ENCODE data around the gene CDH13.
A peak's percentile ranks its signal among the peaks of the same experiment; 100 is the strongest.

The CDH13 gene

DNA sequence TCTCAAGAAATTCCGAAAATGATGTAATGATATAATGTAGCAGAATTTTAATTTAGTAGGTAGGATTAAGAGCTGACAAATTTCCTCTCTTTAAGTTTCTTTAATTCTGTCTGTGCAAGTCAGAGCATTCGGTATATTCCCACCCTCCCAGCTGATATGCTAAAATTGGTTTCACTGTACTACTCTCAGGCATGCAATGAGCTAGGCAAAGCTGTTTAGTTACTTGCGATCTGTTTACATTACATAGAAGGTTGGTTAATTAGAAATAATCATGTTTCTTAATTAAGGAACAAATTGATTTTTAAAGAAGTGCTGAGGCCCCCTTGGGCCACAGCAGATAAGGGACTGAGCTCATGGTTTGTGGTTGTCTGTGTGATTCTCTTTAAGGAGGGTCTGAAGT is 748.2 kb downstream of the CDH13 start:
- DNase-seq = no peak

DNA sequence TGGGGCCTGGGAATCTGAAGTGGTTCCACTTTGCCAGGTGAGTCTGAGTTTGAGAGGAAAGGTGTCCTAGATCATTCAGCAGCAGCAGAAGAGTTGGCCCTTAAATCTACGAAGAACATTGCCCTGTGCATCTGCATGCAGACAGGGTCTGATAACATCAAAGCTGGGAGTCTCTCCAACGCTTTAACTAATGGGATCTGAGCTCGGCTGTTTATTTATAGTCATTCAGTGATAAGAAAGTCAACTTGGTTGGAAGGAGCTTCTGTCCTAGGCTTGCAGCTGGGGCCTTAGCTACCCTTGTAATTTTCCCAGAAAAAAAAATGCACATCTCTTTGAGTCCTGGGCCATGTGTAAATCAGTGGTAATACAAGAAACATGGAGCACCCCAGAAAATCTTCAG is 763.0 kb downstream of the CDH13 start:
- DNase-seq = no peak

GRCh38 chr16:83390759-83391158 is 764.0 kb downstream of the CDH13 start:
- no peak for DNase-seq

DNA sequence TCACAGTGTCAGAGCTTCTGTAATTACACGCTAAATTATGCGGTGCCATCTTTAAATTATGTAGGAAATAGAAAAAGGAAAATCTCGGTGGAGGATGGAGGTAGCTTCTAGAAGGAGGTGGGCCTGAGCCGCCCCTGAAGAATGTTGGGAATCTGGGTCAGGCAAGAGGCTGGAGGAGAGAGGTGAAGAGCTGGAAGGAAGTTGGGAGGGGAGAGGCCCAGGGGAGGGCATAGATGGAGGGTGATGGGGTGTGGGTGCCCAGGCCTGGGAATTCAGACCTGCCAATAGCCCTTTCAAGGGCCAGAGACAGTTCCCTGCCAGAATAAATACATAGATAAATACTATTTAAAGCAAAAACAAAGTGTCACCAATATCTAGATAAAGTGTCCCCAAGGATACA is 766.0 kb downstream of the CDH13 start:
- DNase-seq = peak; percentile 19

DNA sequence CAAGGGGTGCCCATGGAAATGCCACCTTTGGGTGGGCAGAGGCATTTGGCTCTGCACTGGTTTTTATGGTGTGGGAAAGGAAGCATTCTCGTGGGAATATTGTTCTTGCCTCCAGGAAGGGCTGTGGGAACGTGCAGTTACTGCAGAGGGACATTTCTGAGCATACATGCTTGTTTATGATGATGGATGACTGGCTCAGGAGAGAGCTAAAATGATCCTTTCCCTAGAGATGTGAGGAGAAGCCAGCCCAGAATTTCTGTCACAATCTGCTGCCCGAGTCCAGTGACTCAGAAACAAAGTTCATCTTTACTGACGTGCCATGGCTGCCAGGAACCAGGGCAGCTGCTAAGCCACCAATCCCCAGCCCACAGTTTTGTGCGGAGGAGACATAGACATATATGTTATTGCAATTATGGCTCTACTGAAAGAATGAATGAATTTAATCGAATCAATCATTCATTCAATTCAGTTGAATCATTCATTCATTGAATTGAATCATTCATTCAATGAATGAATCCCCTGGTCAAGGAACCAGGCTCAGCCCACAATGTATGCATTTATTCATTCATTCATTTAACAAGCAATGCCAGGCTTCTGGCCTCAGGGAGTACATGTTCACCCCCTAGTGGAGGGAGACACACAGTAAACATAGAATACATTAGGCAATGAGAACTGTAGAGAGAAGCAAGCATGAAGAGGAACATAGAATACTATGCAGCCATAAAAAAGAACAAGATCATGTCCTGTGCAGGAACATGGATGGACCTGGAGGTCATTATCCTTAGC is 766.6 kb downstream of the CDH13 start:
- peak; percentile 23 for DNase-seq

- no peak for DNase-seq
These were observed 771.0 kb downstream of the CDH13 start for GRCh38 chr16:83397601-83398291.

GRCh38 chr16:83400234-83400633 is 773.5 kb downstream of the CDH13 start:
- no peak for DNase-seq

- DNase-seq = peak; percentile 71
These were observed 775.5 kb downstream of the CDH13 start for GRCh38 chr16:83402160-83402814.

- peak; percentile 62 for DNase-seq
These were observed 776.2 kb downstream of the CDH13 start for GRCh38 chr16:83402967-83403366.

DNA sequence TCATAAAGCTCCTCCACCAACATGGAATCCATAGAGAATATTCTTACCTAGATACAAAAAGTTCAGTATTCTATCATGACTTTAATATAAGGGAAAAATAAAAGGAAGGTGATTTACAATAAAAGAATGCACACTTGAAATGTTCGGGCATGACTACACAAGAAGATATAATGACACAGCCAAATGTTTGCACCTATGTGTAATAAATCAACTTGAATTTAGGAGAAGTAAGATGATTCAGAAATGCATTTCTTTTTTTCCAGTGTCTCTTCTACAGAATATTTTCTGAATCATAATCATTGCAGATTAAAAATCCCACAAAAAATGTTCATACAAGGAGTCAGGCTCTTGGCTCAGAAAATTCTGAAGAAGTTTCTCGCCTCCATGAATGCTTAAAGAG is 777.0 kb downstream of the CDH13 start:
- peak; percentile 92 for DNase-seq

DNA sequence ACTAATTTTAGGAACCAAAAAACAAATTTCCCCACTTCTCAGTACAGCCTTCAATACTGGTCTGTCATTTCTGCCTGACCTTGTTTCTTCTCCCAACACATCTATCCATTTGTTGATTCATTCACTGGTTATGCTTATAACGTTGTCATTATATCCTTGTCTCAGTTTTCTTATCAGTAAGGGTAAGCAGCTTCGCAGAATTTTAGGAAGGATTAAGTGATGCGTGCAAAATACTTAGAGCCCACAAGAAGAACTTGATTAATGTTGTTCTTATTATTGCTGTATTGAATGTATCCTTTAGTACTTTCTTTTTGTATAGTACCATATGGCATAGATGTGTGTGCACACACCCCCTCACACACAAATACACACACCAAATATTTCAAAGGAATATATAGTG is 777.5 kb downstream of the CDH13 start:
- no peak for DNase-seq

DNA sequence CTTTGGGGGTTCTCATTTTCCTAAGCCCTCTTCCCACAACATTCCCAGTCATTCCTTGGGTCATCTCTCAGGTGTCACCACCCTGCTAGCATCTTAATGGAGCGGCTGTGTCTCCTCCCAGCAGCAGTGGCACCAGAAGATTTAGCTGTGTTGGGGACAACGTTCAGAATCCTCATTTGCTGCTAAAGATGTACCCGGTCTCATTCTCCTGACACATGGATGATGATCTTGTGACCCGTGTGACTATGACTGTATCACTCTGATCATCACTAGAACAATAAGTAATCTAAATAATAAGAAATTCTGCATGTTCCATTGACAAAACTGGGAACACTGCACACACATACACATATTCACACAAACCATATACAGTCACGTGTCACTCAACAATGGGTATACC is 781.2 kb downstream of the CDH13 start:
- DNase-seq = no peak

DNA sequence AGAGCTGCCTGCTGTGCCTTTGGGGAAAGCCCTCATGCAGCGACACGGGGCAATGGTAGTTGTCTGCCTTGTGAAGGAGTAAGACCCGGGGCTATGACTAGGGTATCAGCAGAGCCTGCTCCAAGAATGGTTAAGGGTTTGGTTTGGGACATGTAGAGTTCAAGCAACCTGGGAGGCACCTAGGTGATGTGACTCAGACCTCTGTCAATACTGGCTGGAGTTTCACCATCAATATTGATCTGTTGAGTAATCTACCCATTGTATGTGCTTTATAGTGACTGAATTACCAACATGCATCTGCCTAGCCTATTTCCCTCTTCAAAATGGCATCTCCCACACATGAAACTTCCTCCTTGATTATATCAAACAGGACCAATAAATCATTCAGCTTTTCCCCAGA is 782.6 kb downstream of the CDH13 start:
- DNase-seq = no peak

DNA sequence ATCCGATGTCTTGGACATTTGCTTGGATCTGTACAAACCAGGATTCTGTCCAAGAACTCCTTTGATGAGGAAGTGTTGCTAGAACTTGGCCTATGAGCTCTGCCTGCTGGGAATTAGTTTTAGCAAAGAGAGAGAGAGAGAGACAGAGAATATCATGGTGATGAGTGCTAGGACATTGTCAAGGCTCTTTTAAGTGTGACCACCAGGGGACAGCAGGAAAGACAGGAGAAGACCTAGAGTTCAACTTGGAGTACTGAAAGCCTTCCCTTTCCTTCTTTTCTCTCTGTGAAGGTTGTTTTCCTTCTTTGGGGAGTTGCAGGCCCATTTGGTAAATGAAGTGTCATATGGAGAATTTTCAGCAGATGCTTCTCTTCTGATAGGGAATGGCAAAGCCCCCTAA is 791.8 kb downstream of the CDH13 start:
- no peak for DNase-seq

DNA sequence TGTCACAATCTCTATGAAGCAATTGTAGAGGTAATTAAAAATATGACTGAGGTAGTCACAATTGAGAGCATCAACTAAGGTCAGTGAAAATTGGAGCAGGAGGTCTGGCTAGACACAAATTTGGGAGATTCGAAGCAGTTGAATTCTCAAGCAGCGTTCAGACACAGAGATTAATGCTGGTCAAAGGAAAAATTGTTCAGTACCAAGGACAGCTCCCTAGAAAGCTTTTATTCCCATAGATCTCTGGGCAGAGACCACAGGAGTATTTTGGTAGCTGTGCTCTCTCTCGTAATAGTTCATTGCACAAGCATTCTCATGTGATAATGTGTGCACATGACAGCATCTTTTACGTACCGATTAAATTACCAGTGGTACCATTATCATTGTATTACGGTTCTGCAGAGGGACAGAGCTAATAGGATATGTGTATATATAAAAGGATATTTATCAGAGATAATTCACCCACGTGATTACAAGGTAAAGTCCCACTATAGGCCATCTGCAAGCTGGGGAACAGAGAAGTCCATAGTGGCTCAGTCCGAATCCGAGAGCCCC is 793.5 kb downstream of the CDH13 start:
- peak; percentile 52 for DNase-seq

DNA sequence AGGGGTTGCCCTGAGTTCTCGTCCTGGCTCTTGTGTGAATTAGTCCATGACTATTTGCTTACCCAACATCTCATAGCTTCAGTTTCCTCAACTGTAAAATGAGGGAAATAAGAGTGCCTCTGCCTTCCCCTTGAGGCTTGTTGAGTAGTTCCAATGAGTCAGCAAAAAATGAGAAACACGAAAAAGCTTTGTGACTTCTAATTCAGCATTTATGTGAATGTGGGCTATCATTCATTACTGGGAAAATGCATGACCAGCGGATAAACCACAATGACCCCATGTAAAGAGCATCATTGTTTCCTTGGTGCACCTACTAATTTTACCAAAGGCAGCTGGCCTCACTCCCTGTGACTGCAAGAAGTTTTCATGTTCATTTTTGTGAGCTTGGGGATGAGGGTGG is 806.4 kb downstream of the CDH13 start:
- DNase-seq = peak; percentile 17

- DNase-seq = no peak
These were observed 810.3 kb downstream of the CDH13 start for GRCh38 chr16:83437036-83437435.

DNA sequence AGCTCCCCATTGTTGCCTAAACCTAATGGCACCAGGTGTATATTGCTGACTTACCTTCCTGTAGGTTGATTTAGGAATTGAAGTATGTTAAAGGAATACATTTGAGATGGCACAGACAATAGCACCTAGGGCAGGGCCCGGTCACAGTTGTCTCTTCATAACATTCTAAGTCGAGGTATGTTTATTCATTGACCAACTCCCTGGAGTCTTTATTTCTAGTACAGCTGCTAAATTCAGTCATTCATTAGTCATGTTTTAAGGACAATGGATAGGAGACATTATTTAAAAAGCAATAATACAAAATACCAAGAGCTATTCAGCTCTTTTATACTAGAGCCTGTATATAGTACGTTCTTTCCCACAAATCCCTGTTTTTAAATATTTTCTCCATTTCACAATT is 811.6 kb downstream of the CDH13 start:
- DNase-seq = no peak

DNA sequence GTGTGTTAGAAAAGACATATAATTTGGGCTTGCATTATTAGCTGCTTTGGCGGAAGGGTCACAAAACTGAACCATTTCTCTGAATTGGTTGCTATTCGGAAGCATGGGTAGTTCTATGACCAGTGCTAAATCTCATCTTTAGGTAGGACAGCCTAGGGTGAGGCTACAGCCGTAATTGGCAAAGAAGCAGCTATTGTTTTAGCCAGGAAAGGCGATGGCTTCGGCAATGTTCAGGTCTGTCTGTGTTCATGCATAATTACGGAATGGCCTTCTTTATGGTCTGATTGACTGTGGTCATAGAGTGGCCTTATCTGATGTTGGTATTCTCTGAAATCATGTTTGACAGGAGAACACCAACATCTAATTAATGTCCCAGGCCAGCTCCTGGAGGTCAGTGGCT is 812.6 kb downstream of the CDH13 start:
- no peak for DNase-seq

- peak; percentile 13 for DNase-seq
These were observed 814.7 kb downstream of the CDH13 start for GRCh38 chr16:83441517-83441916.

- no peak for DNase-seq
These were observed 817.2 kb downstream of the CDH13 start for GRCh38 chr16:83443972-83444371.

DNA sequence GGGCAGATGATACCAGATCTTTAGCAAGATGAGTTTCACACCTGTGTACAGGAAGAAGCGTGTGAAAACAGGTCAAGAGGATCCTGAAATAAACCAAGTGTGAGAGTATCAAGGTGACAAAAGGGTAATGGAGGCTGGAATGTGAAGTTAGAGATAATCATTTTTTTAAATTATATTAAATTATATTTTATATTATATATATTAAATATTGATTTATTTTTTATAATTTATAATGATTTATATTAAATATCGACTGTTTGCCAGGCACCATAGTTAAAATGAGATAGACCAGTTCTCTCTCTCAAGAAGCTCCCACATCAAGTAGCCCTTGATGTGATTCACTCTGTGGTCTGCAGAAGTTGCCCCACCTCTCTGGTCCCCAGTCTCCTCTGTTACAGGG is 820.8 kb downstream of the CDH13 start:
- no peak for DNase-seq

DNA sequence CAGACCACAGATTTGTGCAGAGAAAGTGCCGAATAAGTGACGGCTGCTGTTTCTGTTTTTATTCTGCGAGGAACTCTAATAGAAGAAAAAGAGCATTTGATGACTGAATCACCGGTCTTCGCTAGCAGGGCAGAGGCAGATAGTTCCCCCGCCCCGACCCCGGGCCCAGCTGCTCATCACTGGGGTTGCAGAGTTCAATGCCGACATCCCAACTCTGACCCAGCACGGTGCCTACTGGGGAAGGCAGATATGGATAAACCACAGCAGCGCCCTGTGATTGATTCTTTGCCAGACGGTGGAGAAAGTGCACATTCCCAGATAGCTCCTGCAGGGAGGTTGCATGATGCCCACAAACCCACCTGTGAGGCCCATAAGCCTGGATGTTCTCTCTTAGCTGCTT is 823.1 kb downstream of the CDH13 start:
- DNase-seq = no peak

DNA sequence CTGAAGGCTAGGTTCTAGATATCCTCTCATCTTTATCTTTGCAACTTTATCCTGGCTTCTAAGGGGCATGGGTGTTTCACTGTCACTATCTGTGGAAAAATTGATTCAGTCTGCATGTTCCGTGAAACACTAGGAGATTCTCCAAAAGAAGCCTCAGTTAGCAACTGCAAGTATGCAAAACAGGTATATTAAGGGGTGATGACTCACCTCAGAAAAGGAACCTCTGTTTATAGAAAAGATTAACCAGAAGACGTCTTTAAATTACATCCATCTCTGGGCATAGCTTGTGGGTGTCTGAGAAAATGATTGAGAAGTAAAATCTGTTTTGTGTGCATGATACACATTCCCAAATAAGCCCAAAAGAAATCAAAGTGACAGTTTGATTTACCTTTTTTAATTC is 827.2 kb downstream of the CDH13 start:
- DNase-seq = no peak
